Colonic mucosa (tissue), 4 donors: ENCODE data around the gene CHAF1B. TPM values are rescaled to one million over a fixed set of nuclear protein-coding genes. Genes with fewer than 3 reads are reported as not detected.

Experiments
- DNase-seq: peaks from one replicate; pipeline ENCODE4 v3.0.0-alpha.2; 2020
- H3K27ac ChIP-seq: fragments of 200-600 bp; one replicate; pipeline ENCODE4 v1.8.0; 2021
- H3K27me3 ChIP-seq: fragments of 200-600 bp; one replicate; pipeline ENCODE4 v1.8.0; 2021
- H3K36me3 ChIP-seq: fragments of 200-600 bp; one replicate; pipeline ENCODE4 v1.8.0; 2021
- H3K4me1 ChIP-seq: fragments of 200-600 bp; one replicate; pipeline ENCODE4 v1.8.0; 2021; ENCODE audit warnings: mild to moderate bottlenecking
- H3K4me3 ChIP-seq: fragments of 200-600 bp; one replicate; pipeline ENCODE4 v1.8.0; 2021
- H3K9ac ChIP-seq, 2 donors: one replicate each; pipeline ENCODE4 v1.7.0; 2013; ENCODE audit warnings: control low read depth in 2 of 2, low read depth in 2 of 2, low read length in 2 of 2
- H3K9me3 ChIP-seq: fragments of 200-600 bp; one replicate; pipeline ENCODE4 v1.8.0; 2021
- intact Hi-C: fragments of 100-400 bp; cut with DNase I; formaldehyde crosslinking; loops from one replicate; pipeline ENCODE4 v1.14.1; 2022
- total RNA-seq, 2 donors: library from RNA; stranded (reverse); fragmentation: NEBNext Ultra II Directional in 1 of 2; extraction: Animal tissue kit (Norgen Biotek cat#: 25700) in 1 of 2; gene quantifications; one replicate each; pipeline ENCODE4 v1.2.1, GENCODE V29; 2021
- TF ChIP-seq, protein P1 (sequence below): fragments of 200-600 bp; IDR thresholded peaks from one replicate; pipeline ENCODE4 v1.8.0; 2022; ENCODE audit warnings: antibody characterized with exemption, mild to moderate bottlenecking
- donor health status: healthy.
- donor health status: DM: no; HTN: no; CAD: no.
- donor health status: DM: no; HTN: no; CAD: no.

Gene CHAF1B
- total RNA-seq, 2 donors from 2014 or later, result 2.5 to 12.0 TPM

DNA sequence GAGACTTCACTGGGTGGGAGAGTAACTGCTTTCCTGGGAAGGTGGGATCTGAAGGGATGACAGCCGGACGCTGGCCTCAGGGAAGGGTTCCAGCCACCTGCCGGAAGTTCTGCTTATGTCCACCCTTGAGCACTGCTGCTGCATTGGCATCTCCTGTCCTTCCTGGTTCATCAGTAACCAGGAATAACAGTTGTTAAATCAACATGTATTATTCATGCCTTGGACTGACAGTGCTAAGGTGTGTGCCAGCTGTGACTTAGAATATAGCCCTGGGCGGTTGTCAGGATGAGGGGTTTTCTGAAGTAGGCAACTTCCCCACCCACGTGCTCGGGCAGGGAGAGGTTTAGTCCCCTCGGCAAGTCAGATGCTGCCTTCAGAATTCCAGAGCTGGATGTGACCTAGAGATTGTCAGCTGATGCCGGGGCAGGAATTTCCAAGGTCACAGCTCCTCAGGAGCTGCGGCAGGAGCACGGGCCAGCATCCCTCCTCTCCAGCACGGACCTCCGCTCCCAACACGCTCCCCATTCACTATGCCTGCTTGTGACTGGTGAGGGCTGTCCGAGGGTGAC is 76.8 kb downstream of the CHAF1B start:
- no peaks in the 10 kb centered on the region for H3K36me3 ChIP-seq
- H3K4me1 ChIP-seq, result no peaks in the 10 kb centered on the region
- peak; percentile 69 for DNase-seq
- no peaks in the 10 kb centered on the region for H3K9me3 ChIP-seq
- TF ChIP-seq, protein P1, sequence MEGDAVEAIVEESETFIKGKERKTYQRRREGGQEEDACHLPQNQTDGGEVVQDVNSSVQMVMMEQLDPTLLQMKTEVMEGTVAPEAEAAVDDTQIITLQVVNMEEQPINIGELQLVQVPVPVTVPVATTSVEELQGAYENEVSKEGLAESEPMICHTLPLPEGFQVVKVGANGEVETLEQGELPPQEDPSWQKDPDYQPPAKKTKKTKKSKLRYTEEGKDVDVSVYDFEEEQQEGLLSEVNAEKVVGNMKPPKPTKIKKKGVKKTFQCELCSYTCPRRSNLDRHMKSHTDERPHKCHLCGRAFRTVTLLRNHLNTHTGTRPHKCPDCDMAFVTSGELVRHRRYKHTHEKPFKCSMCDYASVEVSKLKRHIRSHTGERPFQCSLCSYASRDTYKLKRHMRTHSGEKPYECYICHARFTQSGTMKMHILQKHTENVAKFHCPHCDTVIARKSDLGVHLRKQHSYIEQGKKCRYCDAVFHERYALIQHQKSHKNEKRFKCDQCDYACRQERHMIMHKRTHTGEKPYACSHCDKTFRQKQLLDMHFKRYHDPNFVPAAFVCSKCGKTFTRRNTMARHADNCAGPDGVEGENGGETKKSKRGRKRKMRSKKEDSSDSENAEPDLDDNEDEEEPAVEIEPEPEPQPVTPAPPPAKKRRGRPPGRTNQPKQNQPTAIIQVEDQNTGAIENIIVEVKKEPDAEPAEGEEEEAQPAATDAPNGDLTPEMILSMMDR, result no peak
- H3K4me3 ChIP-seq, result no peak overlapping the region
- H3K9ac ChIP-seq, result peak overlapping the region in 1 of 2 donors; percentile 23
- H3K27me3 ChIP-seq, result no peaks in the 10 kb centered on the region
- intact Hi-C loops, result no loop called here
- no peak overlapping the region for H3K27ac ChIP-seq

DNA sequence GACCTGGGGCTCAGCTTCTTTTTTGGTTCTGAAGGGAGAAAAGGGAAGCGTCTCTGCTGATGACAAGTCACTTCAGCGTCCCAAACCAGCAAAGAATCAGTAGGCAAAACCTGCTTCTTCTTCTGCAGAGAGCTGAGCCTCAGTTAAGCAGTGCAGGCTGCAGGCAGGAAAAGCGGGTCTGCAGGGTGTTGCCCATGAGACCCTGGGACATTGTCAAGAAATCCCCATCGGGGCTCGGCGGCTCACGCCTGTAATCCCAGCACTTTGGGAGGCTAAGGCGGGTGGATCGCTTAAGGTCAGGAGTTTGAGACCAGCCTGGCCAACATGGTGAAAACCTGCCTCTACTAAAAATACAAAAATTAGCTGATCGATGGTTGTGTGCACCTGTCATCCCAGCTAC is 78.0 kb downstream of the CHAF1B start:
- H3K36me3 ChIP-seq, result no peaks in the 10 kb centered on the region
- no peaks in the 10 kb centered on the region for H3K9me3 ChIP-seq
- intact Hi-C loops, result no loop called here
- DNase-seq, result no peak
- H3K9ac ChIP-seq, result no peak overlapping the region
- H3K27me3 ChIP-seq, result no peaks in the 10 kb centered on the region
- no peaks in the 10 kb centered on the region for H3K4me1 ChIP-seq
- TF ChIP-seq, protein P1, result no peak
- no peak overlapping the region for H3K27ac ChIP-seq
- H3K4me3 ChIP-seq, result no peak overlapping the region

- intact Hi-C loops, result no loop called here
- H3K4me3 ChIP-seq, result no peak overlapping the region
- H3K36me3 ChIP-seq, result no peaks in the 10 kb centered on the region
- TF ChIP-seq, protein P1, result no peak
- H3K27ac ChIP-seq, result no peak overlapping the region
- no peaks in the 10 kb centered on the region for H3K9me3 ChIP-seq
- no peak overlapping the region for H3K9ac ChIP-seq
- no peak for DNase-seq
- no peaks in the 10 kb centered on the region for H3K27me3 ChIP-seq
- H3K4me1 ChIP-seq, result no peaks in the 10 kb centered on the region
Measured at GRCh38 chr21:36463991-36464390, 78.8 kb downstream of the CHAF1B start.

GRCh38 chr21:36464590-36464989 is 79.4 kb downstream of the CHAF1B start:
- Histone ChIP-seq H3K27me3 (no peaks in the 10 kb centered on the region), H3K4me3 (no peak overlapping the region), H3K9me3 (no peaks in the 10 kb centered on the region), H3K4me1 (no peaks in the 10 kb centered on the region), H3K36me3 (no peaks in the 10 kb centered on the region), H3K27ac (no peak overlapping the region), H3K9ac (no peak overlapping the region)
- no peak for DNase-seq
- TF ChIP-seq, protein P1, result no peak
- intact Hi-C loops, result no loop called here

DNA sequence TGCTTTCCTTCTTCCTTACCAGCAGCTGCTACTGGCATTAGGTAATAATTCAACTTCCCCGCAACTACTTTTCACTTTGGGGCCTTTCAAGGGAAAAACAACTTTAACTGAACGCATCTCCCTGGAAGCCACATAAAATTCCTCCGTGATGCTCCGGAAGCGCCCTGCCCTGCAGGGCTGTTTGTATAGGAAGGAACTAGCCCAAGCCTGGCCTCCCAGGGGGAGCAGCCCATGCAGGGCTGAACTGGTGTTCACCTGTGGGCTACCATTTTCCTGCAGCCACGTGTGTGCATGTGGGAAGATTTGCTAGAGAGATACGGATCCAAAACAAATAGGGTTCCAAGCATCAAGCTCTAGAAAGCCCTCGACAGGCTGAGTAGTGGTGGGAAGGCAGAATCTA is 80.3 kb downstream of the CHAF1B start:
- Histone ChIP-seq H3K9me3 (no peaks in the 10 kb centered on the region), H3K27me3 (no peaks in the 10 kb centered on the region), H3K36me3 (no peaks in the 10 kb centered on the region), H3K4me1 (no peaks in the 10 kb centered on the region), H3K4me3 (no peak overlapping the region), H3K27ac (no peak overlapping the region), H3K9ac (no peak overlapping the region)
- intact Hi-C loops, result no loop called here
- no peak for DNase-seq
- TF ChIP-seq, protein P1, result no peak
